ENCODE data around the gene ANKS1A.
"Not testable (repeated sequence)": the region's sequence is repeated elsewhere in the genome, so short reads cannot be mapped to it uniquely, and the experiment has no call there.

Gene ANKS1A

DNA sequence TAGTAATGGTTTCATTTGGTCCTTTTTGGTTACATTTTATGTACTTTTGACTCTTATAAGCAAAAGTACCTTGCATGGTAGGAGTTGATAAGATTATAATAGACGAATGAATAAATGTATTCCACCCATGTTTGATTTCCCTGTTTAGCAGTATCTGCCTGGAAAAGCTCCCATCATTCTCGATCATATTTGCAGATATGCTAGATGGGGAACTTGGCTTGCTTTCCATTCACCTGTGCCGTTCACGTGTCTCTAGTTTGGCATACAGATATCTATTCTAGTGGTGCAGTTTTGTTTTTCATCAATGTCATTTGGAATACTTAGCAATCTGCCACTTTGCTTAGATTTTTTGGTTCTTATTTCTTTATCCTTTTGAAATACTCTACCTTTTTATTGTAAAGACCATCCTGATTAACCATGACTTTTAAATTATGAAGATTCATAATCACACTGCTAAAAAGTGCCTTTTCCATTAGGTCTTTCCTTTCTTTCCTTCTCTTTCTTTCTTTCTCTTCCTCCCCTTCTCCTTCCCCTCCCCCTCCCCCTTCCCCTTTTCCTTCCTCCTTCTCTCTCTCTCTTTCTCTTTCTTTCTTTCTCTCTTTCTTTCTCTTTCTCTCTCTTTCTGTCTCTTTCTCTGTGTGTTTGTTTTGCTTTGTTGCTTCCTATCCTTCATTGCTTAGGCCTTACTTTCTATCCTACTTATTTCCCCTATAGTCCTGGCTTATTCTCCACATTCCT lies 40.4 kb downstream of the ANKS1A start:
- no peak overlapping the region for H3K9ac ChIP-seq (ENCODE audit: low read length)
- H3K4me1 ChIP-seq (ENCODE audit: control insufficient read depth, insufficient read depth, low read length): peaks cover 17% of the 10 kb centered on the region
- no peaks in the 10 kb centered on the region for H3K9me3 ChIP-seq (ENCODE audit: control insufficient read depth, low read length)
- no peaks in the 10 kb centered on the region for H3K36me3 ChIP-seq (ENCODE audit: control insufficient read depth, insufficient read depth, low read length)
- no peak overlapping the region for H3K4me3 ChIP-seq (ENCODE audit: low read length)
- H3K27me3 ChIP-seq (ENCODE audit: control insufficient read depth, insufficient read depth, low read length): no peaks in the 10 kb centered on the region

DNA sequence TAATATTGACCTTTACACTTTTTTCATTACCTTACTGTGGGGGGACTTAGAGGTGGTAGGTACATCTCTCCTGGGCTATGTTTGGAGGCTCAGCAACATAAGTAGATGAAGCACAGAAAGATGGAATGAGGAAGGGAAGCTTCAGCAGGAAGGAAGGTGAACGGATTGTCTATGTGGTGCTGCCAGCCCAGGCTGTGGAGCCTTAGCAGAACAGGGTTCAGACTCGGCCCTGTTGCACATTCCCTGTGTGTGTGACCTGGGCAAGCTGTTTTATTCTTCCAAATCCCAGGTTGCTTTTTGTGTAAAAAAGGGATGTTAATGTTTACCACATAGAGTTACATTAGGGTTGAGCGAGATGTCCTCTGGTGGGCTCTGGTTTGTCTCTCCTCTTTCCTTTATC lies 41.2 kb downstream of the ANKS1A start:
- no peak overlapping the region for H3K4me3 ChIP-seq (ENCODE audit: low read length)
- peaks cover 25% of the 10 kb centered on the region for H3K4me1 ChIP-seq (ENCODE audit: control insufficient read depth, insufficient read depth, low read length)
- no peaks in the 10 kb centered on the region for H3K9me3 ChIP-seq (ENCODE audit: control insufficient read depth, low read length)
- no peaks in the 10 kb centered on the region for H3K36me3 ChIP-seq (ENCODE audit: control insufficient read depth, insufficient read depth, low read length)
- no peak overlapping the region for H3K9ac ChIP-seq (ENCODE audit: low read length)
- H3K27me3 ChIP-seq (ENCODE audit: control insufficient read depth, insufficient read depth, low read length): no peaks in the 10 kb centered on the region

- H3K4me3 ChIP-seq (ENCODE audit: low read length); H3K9me3 ChIP-seq (ENCODE audit: control insufficient read depth, low read length); H3K9ac ChIP-seq (ENCODE audit: low read length); H3K36me3 ChIP-seq (ENCODE audit: control insufficient read depth, insufficient read depth, low read length); H3K27me3 ChIP-seq (ENCODE audit: control insufficient read depth, insufficient read depth, low read length): not testable (repeated sequence)
- peaks cover 27% of the 10 kb centered on the region for H3K4me1 ChIP-seq (ENCODE audit: control insufficient read depth, insufficient read depth, low read length)
Observed at GRCh38 chr6:34932202-34932601, 43.1 kb downstream of the ANKS1A start.

DNA sequence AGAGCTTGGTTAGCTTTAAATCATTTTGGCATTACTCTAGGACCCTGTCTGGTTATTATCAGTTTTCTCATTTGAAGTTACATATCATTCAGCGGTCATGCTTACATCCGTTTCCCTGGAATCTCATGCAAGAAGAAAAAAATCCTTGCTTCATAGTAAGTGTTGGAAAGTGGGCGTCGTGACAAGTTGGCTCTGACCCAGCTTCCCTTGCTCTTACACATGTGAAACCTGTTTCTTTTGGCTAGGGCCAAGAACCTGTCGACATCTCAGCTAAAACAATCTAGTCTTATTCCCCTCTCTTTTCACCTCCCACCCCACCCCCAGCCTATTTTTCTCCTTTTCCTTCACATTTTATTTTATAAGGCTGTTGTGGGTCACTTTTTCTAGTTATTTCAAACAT lies 45.5 kb downstream of the ANKS1A start:
- Histone ChIP-seq H3K4me3 (ENCODE audit: low read length) (no peak overlapping the region), H3K9me3 (ENCODE audit: control insufficient read depth, low read length) (no peaks in the 10 kb centered on the region), H3K36me3 (ENCODE audit: control insufficient read depth, insufficient read depth, low read length) (no peaks in the 10 kb centered on the region), H3K4me1 (ENCODE audit: control insufficient read depth, insufficient read depth, low read length) (peaks cover 15% of the 10 kb centered on the region), H3K27me3 (ENCODE audit: control insufficient read depth, insufficient read depth, low read length) (no peaks in the 10 kb centered on the region), H3K9ac (ENCODE audit: low read length) (no peak overlapping the region)

- Histone ChIP-seq H3K36me3 (ENCODE audit: control insufficient read depth, insufficient read depth, low read length) (no peaks in the 10 kb centered on the region), H3K27me3 (ENCODE audit: control insufficient read depth, insufficient read depth, low read length) (no peaks in the 10 kb centered on the region), H3K9me3 (ENCODE audit: control insufficient read depth, low read length) (no peaks in the 10 kb centered on the region), H3K4me1 (ENCODE audit: control insufficient read depth, insufficient read depth, low read length) (peaks cover 10% of the 10 kb centered on the region), H3K9ac (ENCODE audit: low read length) (no peak overlapping the region), H3K4me3 (ENCODE audit: low read length) (no peak overlapping the region)
Observed at GRCh38 chr6:34938268-34938667, 49.2 kb downstream of the ANKS1A start.

DNA sequence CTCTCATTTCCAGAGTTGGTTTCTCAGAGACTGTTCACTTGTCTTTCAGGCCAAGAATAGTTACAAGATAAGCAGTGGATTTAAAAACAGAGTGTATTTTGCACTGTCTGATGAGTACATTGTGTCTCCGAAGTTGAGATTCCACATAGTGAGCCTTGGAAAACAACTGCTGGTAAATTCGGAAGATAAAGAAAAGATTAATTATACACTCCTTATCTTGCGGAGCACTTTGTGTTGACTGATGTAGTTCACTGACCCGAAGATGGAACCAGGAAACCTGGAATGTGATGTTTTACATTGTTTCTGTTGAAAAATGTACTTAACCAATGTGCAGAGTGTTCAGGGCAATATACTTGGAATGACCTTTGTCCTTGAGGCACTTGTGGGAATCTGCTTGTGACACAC lies 51.0 kb downstream of the ANKS1A start:
- Histone ChIP-seq H3K27me3 (ENCODE audit: control insufficient read depth, insufficient read depth, low read length) (no peaks in the 10 kb centered on the region), H3K9me3 (ENCODE audit: control insufficient read depth, low read length) (no peaks in the 10 kb centered on the region)

DNA sequence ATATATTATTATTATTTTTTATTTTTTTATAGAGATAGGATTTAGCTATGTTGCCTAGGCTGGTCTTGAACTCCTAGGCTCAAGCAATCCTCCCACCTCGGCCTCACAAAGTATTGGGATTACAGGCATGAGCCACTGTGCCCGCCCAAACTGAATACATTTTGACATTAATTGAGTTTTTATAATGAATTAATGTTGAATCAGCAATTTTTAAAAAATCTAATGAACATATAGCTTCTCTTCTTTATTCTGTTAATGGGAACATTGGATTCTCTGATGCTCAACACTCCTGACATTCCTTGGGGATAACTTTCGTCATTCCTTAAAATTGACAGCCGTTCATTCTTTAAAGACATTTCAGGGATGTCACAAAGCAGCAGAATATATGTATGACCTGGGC lies 52.4 kb downstream of the ANKS1A start:
- no peak overlapping the region for H3K9ac ChIP-seq (ENCODE audit: low read length)
- H3K36me3 ChIP-seq (ENCODE audit: control insufficient read depth, insufficient read depth, low read length): no peaks in the 10 kb centered on the region
- H3K27me3 ChIP-seq (ENCODE audit: control insufficient read depth, insufficient read depth, low read length): no peaks in the 10 kb centered on the region
- H3K9me3 ChIP-seq (ENCODE audit: control insufficient read depth, low read length): no peaks in the 10 kb centered on the region
- no peak overlapping the region for H3K4me3 ChIP-seq (ENCODE audit: low read length)
- H3K4me1 ChIP-seq (ENCODE audit: control insufficient read depth, insufficient read depth, low read length): no peaks in the 10 kb centered on the region

More for the DNA sequence above, 51.0 kb downstream of the ANKS1A start:
- no peak overlapping the region for H3K9ac ChIP-seq (ENCODE audit: low read length)
- peaks cover 4% of the 10 kb centered on the region for H3K4me1 ChIP-seq (ENCODE audit: control insufficient read depth, insufficient read depth, low read length)
- H3K36me3 ChIP-seq (ENCODE audit: control insufficient read depth, insufficient read depth, low read length): no peaks in the 10 kb centered on the region
- H3K4me3 ChIP-seq (ENCODE audit: low read length): no peak overlapping the region

DNA sequence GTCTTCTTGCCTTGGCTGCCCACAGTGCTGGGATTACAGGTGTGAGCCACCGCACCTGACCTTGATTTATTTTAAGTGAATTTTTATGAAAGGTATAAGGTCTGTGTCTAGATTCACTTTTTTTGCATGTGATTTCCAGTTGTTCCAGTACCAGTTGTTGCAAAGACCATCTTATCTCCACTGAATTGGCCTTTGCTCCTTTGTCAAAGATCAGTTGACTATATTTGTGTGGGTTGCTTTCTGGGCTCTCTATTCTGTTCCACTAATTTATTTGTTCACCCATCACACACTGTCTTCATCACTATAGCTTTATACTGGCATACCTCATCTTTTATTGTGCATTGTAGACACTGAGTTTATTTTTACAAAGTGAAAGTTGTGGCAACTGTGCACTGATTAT lies 56.3 kb downstream of the ANKS1A start:
- no peaks in the 10 kb centered on the region for H3K27me3 ChIP-seq (ENCODE audit: control insufficient read depth, insufficient read depth, low read length)
- H3K36me3 ChIP-seq (ENCODE audit: control insufficient read depth, insufficient read depth, low read length): no peaks in the 10 kb centered on the region
- H3K9me3 ChIP-seq (ENCODE audit: control insufficient read depth, low read length): no peaks in the 10 kb centered on the region
- no peak overlapping the region for H3K9ac ChIP-seq (ENCODE audit: low read length)
- no peak overlapping the region for H3K4me3 ChIP-seq (ENCODE audit: low read length)
- H3K4me1 ChIP-seq (ENCODE audit: control insufficient read depth, insufficient read depth, low read length): no peaks in the 10 kb centered on the region

- no peaks in the 10 kb centered on the region for H3K36me3 ChIP-seq (ENCODE audit: control insufficient read depth, insufficient read depth, low read length)
- H3K27me3 ChIP-seq (ENCODE audit: control insufficient read depth, insufficient read depth, low read length): no peaks in the 10 kb centered on the region
- H3K9ac ChIP-seq (ENCODE audit: low read length): no peak overlapping the region
- H3K4me3 ChIP-seq (ENCODE audit: low read length): no peak overlapping the region
- H3K4me1 ChIP-seq (ENCODE audit: control insufficient read depth, insufficient read depth, low read length): no peaks in the 10 kb centered on the region
- H3K9me3 ChIP-seq (ENCODE audit: control insufficient read depth, low read length): no peaks in the 10 kb centered on the region
Observed at GRCh38 chr6:34947561-34947960, 58.5 kb downstream of the ANKS1A start.

DNA sequence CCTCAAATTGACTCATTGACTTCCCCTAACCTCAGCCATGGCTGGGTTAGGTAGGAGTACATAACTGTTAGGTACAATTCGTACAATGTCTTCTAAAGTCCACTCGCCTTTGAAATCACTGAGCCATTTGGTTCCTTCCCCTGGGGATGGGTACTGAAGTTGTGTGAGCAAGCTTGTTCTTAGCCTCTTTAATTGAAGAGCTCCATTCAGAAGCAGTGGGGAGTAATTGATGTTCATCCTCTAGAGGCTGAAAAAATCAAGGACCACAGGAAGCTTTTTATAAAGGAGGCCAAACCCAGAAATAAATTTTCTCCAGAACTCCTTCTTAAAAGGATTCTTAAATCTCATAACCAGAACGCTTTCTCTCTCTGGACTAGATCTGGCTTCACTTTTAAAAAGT lies 60.6 kb downstream of the ANKS1A start:
- no peaks in the 10 kb centered on the region for H3K9me3 ChIP-seq (ENCODE audit: control insufficient read depth, low read length)

DNA sequence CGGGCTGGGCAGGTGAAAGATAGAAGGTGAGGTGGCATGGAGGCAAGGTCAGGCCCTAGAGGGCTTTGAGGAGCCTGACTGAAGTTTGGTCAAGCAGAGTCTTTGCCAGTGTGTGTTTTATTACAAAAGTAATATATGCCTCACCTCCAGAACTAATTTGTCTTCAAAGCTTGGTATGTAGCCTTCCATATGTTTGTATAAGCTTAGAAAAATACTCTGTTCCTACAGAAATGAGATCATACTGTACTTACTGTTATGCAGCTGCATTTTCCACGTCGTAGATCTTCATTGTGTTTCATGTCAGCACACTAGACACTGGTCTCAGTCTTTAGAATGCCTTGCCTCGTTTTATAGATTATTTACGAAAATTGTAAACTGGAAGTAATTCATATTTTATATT lies 61.8 kb downstream of the ANKS1A start:
- Histone ChIP-seq H3K36me3 (ENCODE audit: control insufficient read depth, insufficient read depth, low read length) (no peaks in the 10 kb centered on the region), H3K9ac (ENCODE audit: low read length) (no peak overlapping the region), H3K4me1 (ENCODE audit: control insufficient read depth, insufficient read depth, low read length) (peaks cover 19% of the 10 kb centered on the region), H3K4me3 (ENCODE audit: low read length) (no peak overlapping the region), H3K27me3 (ENCODE audit: control insufficient read depth, insufficient read depth, low read length) (no peaks in the 10 kb centered on the region), H3K9me3 (ENCODE audit: control insufficient read depth, low read length) (no peaks in the 10 kb centered on the region)

More for the DNA sequence above, 60.6 kb downstream of the ANKS1A start:
- peaks cover 19% of the 10 kb centered on the region for H3K4me1 ChIP-seq (ENCODE audit: control insufficient read depth, insufficient read depth, low read length)
- H3K9ac ChIP-seq (ENCODE audit: low read length): no peak overlapping the region
- H3K4me3 ChIP-seq (ENCODE audit: low read length): no peak overlapping the region
- no peaks in the 10 kb centered on the region for H3K36me3 ChIP-seq (ENCODE audit: control insufficient read depth, insufficient read depth, low read length)
- no peaks in the 10 kb centered on the region for H3K27me3 ChIP-seq (ENCODE audit: control insufficient read depth, insufficient read depth, low read length)

DNA sequence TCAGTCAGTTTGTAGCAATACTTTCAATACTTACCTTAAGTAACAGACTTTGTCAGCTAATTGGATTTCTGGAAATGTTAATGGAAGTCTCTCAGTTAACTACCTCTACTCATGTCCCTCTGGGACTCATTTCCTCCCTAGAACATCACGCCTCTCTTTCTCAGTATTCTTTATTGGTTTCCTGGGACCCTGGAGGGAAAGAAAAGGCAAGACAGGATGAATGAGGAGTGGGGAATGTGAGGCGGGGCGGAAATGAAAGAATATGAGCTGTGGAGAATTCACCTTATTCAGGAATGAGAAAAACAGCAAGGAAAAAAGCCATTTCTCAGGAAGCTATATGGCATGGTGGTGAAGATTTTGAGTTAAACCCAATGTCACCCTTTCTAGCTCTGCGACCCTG lies 62.7 kb downstream of the ANKS1A start:
- Histone ChIP-seq H3K9me3 (ENCODE audit: control insufficient read depth, low read length) (no peaks in the 10 kb centered on the region), H3K9ac (ENCODE audit: low read length) (no peak overlapping the region), H3K27me3 (ENCODE audit: control insufficient read depth, insufficient read depth, low read length) (no peaks in the 10 kb centered on the region), H3K4me3 (ENCODE audit: low read length) (no peak overlapping the region), H3K4me1 (ENCODE audit: control insufficient read depth, insufficient read depth, low read length) (peaks cover 21% of the 10 kb centered on the region), H3K36me3 (ENCODE audit: control insufficient read depth, insufficient read depth, low read length) (no peaks in the 10 kb centered on the region)

Measured in mucosa of stomach (tissue), 1 donor.